ENCODE results near the gene SLC45A3. TPM values are rescaled to one million over a fixed set of nuclear protein-coding genes. Genes with fewer than 3 reads are reported as not detected.

SLC45A3 gene
- polyA plus RNA-seq, 3 donors = 9.9 to 11.8 (median 10.5) TPM

GRCh38 chr1:205610901-205611466 lies 69.3 kb downstream of the SLC45A3 start:
- DNase-seq = no peak

- DNase-seq = no peak
Measured at GRCh38 chr1:205610036-205610435, 70.3 kb downstream of the SLC45A3 start.

Other genes with a start within 250 kb of the SLC45A3 start
- 1 to 10 TPM; 2.9 to 3.8 (median 3.7) TPM for gene BLACAT1, start 224.5 kb downstream of the SLC45A3 start, polyA plus RNA-seq (ENCODE audit: insufficient read length in 3 of 3)
- gene CDK18, start 175.8 kb downstream of the SLC45A3 start, polyA plus RNA-seq (ENCODE audit: insufficient read length in 3 of 3) = 10 to 100 TPM; 28.3 to 35.6 (median 32.7) TPM
- 10 to 100 TPM; 12.7 to 24.1 (median 22.4) TPM for gene ELK4, start 48.5 kb downstream of the SLC45A3 start, polyA plus RNA-seq (ENCODE audit: insufficient read length in 3 of 3)
- gene NUCKS1, start 69.7 kb upstream of the SLC45A3 start, polyA plus RNA-seq (ENCODE audit: insufficient read length in 3 of 3) = 100 to 1,000 TPM; 368 to 423 (median 399) TPM
- 10 to 100 TPM; 28.2 to 39.9 (median 36.6) TPM for gene RAB29, start 95.0 kb upstream of the SLC45A3 start, polyA plus RNA-seq (ENCODE audit: insufficient read length in 3 of 3)
- gene SLC41A1, start 132.7 kb upstream of the SLC45A3 start, polyA plus RNA-seq (ENCODE audit: insufficient read length in 3 of 3) = 10 to 100 TPM; 28.9 to 31.7 (median 30.8) TPM
- gene PM20D1, start 169.6 kb upstream of the SLC45A3 start, polyA plus RNA-seq (ENCODE audit: insufficient read length in 3 of 3) = 1 to 10 TPM in 2 of 3 donors, under 1 TPM in 1; 0.31 to 2.0 (median 1.5) TPM

Data from renal pelvis (tissue), 4 donors.